ENCODE data around the gene BRD9. TPM values are rescaled to one million over a fixed set of nuclear protein-coding genes. Genes with fewer than 3 reads are reported as not detected.

BRD9 gene
- polyA plus RNA-seq, 1 donor (not counting 4 experiments of a cell fraction or from before 2014, with no cell fraction given), result 10.1 TPM

DNA sequence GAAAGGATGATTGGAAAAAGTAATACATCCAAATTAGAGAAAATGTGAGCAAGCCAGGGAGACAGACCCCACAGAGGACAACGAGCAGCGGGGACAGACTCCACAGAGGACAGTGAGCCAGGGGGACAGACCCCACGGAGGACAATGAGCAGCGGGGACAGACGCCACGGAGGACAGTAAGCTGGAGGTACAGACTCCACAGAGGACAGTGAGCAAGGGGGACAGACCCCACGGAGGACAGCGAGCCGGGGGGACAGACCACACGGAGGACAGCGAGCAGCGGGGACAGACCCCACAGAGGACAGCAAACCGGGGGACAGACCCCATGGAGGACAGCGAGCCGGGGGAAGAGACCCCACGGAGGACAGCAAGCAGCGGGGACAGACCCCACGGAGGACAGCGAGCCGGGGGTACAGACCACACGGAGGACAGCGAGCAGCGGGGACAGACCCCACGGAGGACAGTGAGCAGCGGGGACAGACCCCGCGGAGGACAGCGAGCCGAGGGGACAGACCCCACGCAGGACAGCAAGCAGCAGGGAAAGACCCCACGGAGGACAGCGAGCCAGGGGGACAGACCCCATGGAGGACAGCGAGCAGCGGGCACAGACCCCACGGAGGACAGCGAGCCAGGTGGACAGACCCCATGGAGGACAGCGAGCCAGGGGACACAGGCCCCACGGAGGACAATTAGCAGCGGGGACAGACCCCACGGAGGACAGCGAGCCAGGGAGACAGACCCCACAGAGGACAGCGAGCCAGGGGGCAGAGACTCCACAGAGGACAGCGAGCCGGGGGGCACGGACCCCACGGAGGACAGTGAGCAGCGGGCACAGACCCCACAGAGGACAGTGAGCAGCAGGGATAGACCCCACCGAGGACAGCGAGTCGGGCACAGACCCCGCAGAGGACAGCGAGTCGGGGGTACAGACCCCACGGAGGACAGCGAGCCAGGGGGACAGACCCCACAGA is 39.9 kb downstream of the BRD9 start:
- DNase-seq (ENCODE audit: low read depth, low spot score), result no peak
- no peak overlapping the region for H3K4me3 ChIP-seq (ENCODE audit: control insufficient read depth in 2 of 3, extremely low read depth in 1 of 3, insufficient read depth in 2 of 3, low read depth in 1 of 3, low read length in 3 of 3)
- H3K79me2 ChIP-seq (ENCODE audit: control insufficient read depth, insufficient read depth, low read length), result no peaks in the 10 kb centered on the region
- no peak for FAIRE-seq
- H3K27me3 ChIP-seq (ENCODE audit: control insufficient read depth, extremely low read depth, insufficient read depth, low read length), result peaks cover 41% of the 10 kb centered on the region
- no peaks in the 10 kb centered on the region for H3K36me3 ChIP-seq (ENCODE audit: control insufficient read depth in 2 of 2, extremely low read depth in 1 of 2, insufficient read depth in 2 of 2, low read length in 2 of 2)
- H3K4me2 ChIP-seq (ENCODE audit: control insufficient read depth, extremely low read depth, insufficient read depth, low read depth, low read length), result no peak overlapping the region
- no peak for TF ChIP-seq EZH2 (IDR thresholded peaks at IDR 0.05; ENCODE audit: low read length)
- TF ChIP-seq, protein P1, sequence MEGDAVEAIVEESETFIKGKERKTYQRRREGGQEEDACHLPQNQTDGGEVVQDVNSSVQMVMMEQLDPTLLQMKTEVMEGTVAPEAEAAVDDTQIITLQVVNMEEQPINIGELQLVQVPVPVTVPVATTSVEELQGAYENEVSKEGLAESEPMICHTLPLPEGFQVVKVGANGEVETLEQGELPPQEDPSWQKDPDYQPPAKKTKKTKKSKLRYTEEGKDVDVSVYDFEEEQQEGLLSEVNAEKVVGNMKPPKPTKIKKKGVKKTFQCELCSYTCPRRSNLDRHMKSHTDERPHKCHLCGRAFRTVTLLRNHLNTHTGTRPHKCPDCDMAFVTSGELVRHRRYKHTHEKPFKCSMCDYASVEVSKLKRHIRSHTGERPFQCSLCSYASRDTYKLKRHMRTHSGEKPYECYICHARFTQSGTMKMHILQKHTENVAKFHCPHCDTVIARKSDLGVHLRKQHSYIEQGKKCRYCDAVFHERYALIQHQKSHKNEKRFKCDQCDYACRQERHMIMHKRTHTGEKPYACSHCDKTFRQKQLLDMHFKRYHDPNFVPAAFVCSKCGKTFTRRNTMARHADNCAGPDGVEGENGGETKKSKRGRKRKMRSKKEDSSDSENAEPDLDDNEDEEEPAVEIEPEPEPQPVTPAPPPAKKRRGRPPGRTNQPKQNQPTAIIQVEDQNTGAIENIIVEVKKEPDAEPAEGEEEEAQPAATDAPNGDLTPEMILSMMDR (optimal IDR thresholded peaks at IDR 0.05 in 1 of 3, IDR thresholded peaks at IDR 0.05 in 1 of 3, conservative IDR thresholded peaks at IDR 0.05 in 1 of 3; ENCODE audit: extremely low read depth in 1 of 3, insufficient read depth in 2 of 3, low read length in 3 of 3), result no peak
- dilution Hi-C loops (cut with MboI; ENCODE audit: extremely low pct_ligation_motif_present, low sequenced_read_pairs), result no loop called here
- no peak overlapping the region for H3K27ac ChIP-seq (ENCODE audit: control insufficient read depth, insufficient read depth, low read length)
- H3K4me1 ChIP-seq (ENCODE audit: control insufficient read depth, extremely low read depth, insufficient read depth, low read length), result no peaks in the 10 kb centered on the region
- H2AFZ ChIP-seq (ENCODE audit: control insufficient read depth, low read length), result no peak overlapping the region
- H4K20me1 ChIP-seq (ENCODE audit: control insufficient read depth, extremely low read depth, insufficient read depth, low read length), result no peaks in the 10 kb centered on the region
- no peaks in the 10 kb centered on the region for H3K9me1 ChIP-seq (ENCODE audit: control insufficient read depth, extremely low read depth, insufficient read depth, low read length)
- H3K9me3 ChIP-seq (ENCODE audit: control insufficient read depth, low read depth, low read length), result no peaks in the 10 kb centered on the region
- H3K9ac ChIP-seq (ENCODE audit: control insufficient read depth, extremely low read depth, insufficient read depth, low read length), result no peak overlapping the region

- Histone ChIP-seq H3K4me1 (ENCODE audit: control insufficient read depth, extremely low read depth, insufficient read depth, low read length) (no peaks in the 10 kb centered on the region), H3K27ac (ENCODE audit: control insufficient read depth, insufficient read depth, low read length) (no peak overlapping the region), H2AFZ (ENCODE audit: control insufficient read depth, low read length) (no peak overlapping the region), H3K4me3 (ENCODE audit: control insufficient read depth in 2 of 3, extremely low read depth in 1 of 3, insufficient read depth in 2 of 3, low read depth in 1 of 3, low read length in 3 of 3) (no peak overlapping the region), H3K36me3 (ENCODE audit: control insufficient read depth in 2 of 2, extremely low read depth in 1 of 2, insufficient read depth in 2 of 2, low read length in 2 of 2) (no peaks in the 10 kb centered on the region), H3K9me1 (ENCODE audit: control insufficient read depth, extremely low read depth, insufficient read depth, low read length) (no peaks in the 10 kb centered on the region), H3K27me3 (ENCODE audit: control insufficient read depth, extremely low read depth, insufficient read depth, low read length) (peaks cover 41% of the 10 kb centered on the region), H3K9me3 (ENCODE audit: control insufficient read depth, low read depth, low read length) (no peaks in the 10 kb centered on the region), H3K79me2 (ENCODE audit: control insufficient read depth, insufficient read depth, low read length) (no peaks in the 10 kb centered on the region), H4K20me1 (ENCODE audit: control insufficient read depth, extremely low read depth, insufficient read depth, low read length) (no peaks in the 10 kb centered on the region), H3K4me2 (ENCODE audit: control insufficient read depth, extremely low read depth, insufficient read depth, low read depth, low read length) (no peak overlapping the region), H3K9ac (ENCODE audit: control insufficient read depth, extremely low read depth, insufficient read depth, low read length) (no peak overlapping the region)
- TF ChIP-seq EZH2 (IDR thresholded peaks at IDR 0.05; ENCODE audit: low read length), result no peak
- TF ChIP-seq, protein P1 (optimal IDR thresholded peaks at IDR 0.05 in 1 of 3, IDR thresholded peaks at IDR 0.05 in 1 of 3, conservative IDR thresholded peaks at IDR 0.05 in 1 of 3; ENCODE audit: extremely low read depth in 1 of 3, insufficient read depth in 2 of 3, low read length in 3 of 3), result no peak
- FAIRE-seq, result no peak
- DNase-seq (ENCODE audit: low read depth, low spot score), result no peak
- dilution Hi-C loops (cut with MboI; ENCODE audit: extremely low pct_ligation_motif_present, low sequenced_read_pairs), result no loop called here
Observed at GRCh38 chr5:852018-852417, 40.6 kb downstream of the BRD9 start.
